Upper lobe of right lung (tissue), 1 donor: ENCODE measurements around the gene LMO7. TPM values are rescaled to one million over a fixed set of nuclear protein-coding genes. Genes with fewer than 3 reads are reported as not detected.
"Not testable (repeated sequence)": the region's sequence is repeated elsewhere in the genome, so short reads cannot be mapped to it uniquely, and the experiment has no call there.

Experiments used
- ATAC-seq: fragments of 200-7000 bp; cut with Tn5 transposase; one replicate; pipeline ENCODE4 v1.9.1; 2020; ENCODE audit warnings: mild to moderate bottlenecking, moderate library complexity
- DNase-seq: peaks from one replicate; pipeline ENCODE4 v3.0.0-alpha.2; 2020
- H3K27ac ChIP-seq: fragments of 200-600 bp; one replicate; pipeline ENCODE4 v1.8.0; 2022
- H3K27me3 ChIP-seq: fragments of 200-600 bp; one replicate; pipeline ENCODE4 v1.8.0; 2022; ENCODE audit warnings: mild to moderate bottlenecking
- H3K36me3 ChIP-seq: fragments of 200-600 bp; one replicate; pipeline ENCODE4 v1.8.0; 2022
- H3K4me1 ChIP-seq: fragments of 200-600 bp; one replicate; pipeline ENCODE4 v1.8.0; 2022
- H3K4me3 ChIP-seq: fragments of 200-600 bp; one replicate; pipeline ENCODE4 v1.8.0; 2022; ENCODE audit warnings: mild to moderate bottlenecking
- H3K9me3 ChIP-seq: fragments of 200-600 bp; one replicate; pipeline ENCODE4 v1.8.0; 2022
- CTCF ChIP-seq: fragments of 200-600 bp; IDR thresholded peaks from one replicate; pipeline ENCODE4 v1.8.0; 2022; ENCODE audit warnings: antibody characterized with exemption
- intact Hi-C: fragments of 100-400 bp; cut with DNase I; formaldehyde crosslinking; loops from one replicate; pipeline ENCODE4 v1.11.0; 2022
- total RNA-seq: library from RNA; stranded (reverse); fragmentation: NEBNext Ultra II Directional; extraction: Animal tissue kit (Norgen Biotek cat#: 25700); gene quantifications from one replicate; pipeline ENCODE4 v1.2.1, GENCODE V29; 2021
- donor health status: DM: no; HTN: yes; CAD: no; lungs with severe emphysema.

The LMO7 gene
- total RNA-seq, 1 donor from 2014 or later: 549 TPM

GRCh38 chr13:75771818-75772217, 135.7 kb downstream of the LMO7 start:
- Histone ChIP-seq H3K27me3 (no peaks in the 10 kb centered on the region), H3K4me1 (peaks cover 2% of the 10 kb centered on the region), H3K27ac (peak overlapping the region; percentile 19), H3K4me3 (no peak overlapping the region), H3K9me3 (no peaks in the 10 kb centered on the region), H3K36me3 (no peaks in the 10 kb centered on the region)
- no peak for TF ChIP-seq CTCF
- intact Hi-C loops: no loop called here
- ATAC-seq: peak; percentile 67
- DNase-seq: no peak

GRCh38 chr13:75774176-75774575, 138.0 kb downstream of the LMO7 start:
- no peaks in the 10 kb centered on the region for H3K9me3 ChIP-seq
- no peak for DNase-seq
- H3K4me3 ChIP-seq: no peak overlapping the region
- no peaks in the 10 kb centered on the region for H3K4me1 ChIP-seq
- H3K27ac ChIP-seq: no peak overlapping the region
- no peaks in the 10 kb centered on the region for H3K27me3 ChIP-seq
- ATAC-seq: no peak
- no peaks in the 10 kb centered on the region for H3K36me3 ChIP-seq
- intact Hi-C loops: no loop called here
- TF ChIP-seq CTCF: no peak

- no peak for DNase-seq
- Histone ChIP-seq H3K9me3 (no peaks in the 10 kb centered on the region), H3K4me3 (no peak overlapping the region), H3K27ac (no peak overlapping the region), H3K27me3 (no peaks in the 10 kb centered on the region), H3K36me3 (no peaks in the 10 kb centered on the region), H3K4me1 (no peaks in the 10 kb centered on the region)
- ATAC-seq: no peak
- TF ChIP-seq CTCF: no peak
- intact Hi-C loops: no loop called here
Measured at GRCh38 chr13:75776550-75776949, 140.4 kb downstream of the LMO7 start.

- Histone ChIP-seq H3K27me3 (no peaks in the 10 kb centered on the region), H3K27ac (no peak overlapping the region), H3K4me3 (no peak overlapping the region), H3K36me3 (no peaks in the 10 kb centered on the region), H3K4me1 (no peaks in the 10 kb centered on the region), H3K9me3 (no peaks in the 10 kb centered on the region)
- ATAC-seq (no peak), DNase-seq (no peak)
- TF ChIP-seq CTCF: no peak
- intact Hi-C loops: no loop called here
Measured at GRCh38 chr13:75779393-75779792, 143.3 kb downstream of the LMO7 start.

- H3K9me3 ChIP-seq, DNase-seq, H3K27me3 ChIP-seq, H3K27ac ChIP-seq, ATAC-seq, H3K4me1 ChIP-seq, intact Hi-C loops, H3K36me3 ChIP-seq, H3K4me3 ChIP-seq: not testable (repeated sequence)
Measured at GRCh38 chr13:75780103-75780502, 144.0 kb downstream of the LMO7 start.

- ATAC-seq (no peak), DNase-seq (no peak)
- no peaks in the 10 kb centered on the region for H3K27me3 ChIP-seq
- no peak overlapping the region for H3K4me3 ChIP-seq
- no peaks in the 10 kb centered on the region for H3K36me3 ChIP-seq
- no peaks in the 10 kb centered on the region for H3K9me3 ChIP-seq
- no peak overlapping the region for H3K27ac ChIP-seq
- TF ChIP-seq CTCF: no peak
- H3K4me1 ChIP-seq: peaks cover under 1% of the 10 kb centered on the region
- intact Hi-C loops: no loop called here
Measured at GRCh38 chr13:75782985-75783384, 146.9 kb downstream of the LMO7 start.
